Transverse colon (tissue), 4 donors: ENCODE measurements around the gene FAXC. TPM values are rescaled to one million over a fixed set of nuclear protein-coding genes. Genes with fewer than 3 reads are reported as not detected.

Experiments
- DNase-seq: peaks from one replicate; pipeline ENCODE4 v3.0.0-alpha.2; 2019
- H3K27ac ChIP-seq, 4 donors: fragments of 200-600 bp; sonication (generic); 2 replicates each; pipeline ENCODE4 v1.5.1; 2016 to 2018; ENCODE audit warnings: inconsistent platforms in 4 of 4
- H3K27me3 ChIP-seq: fragments of 200-600 bp; sonication (generic); 2 replicates; pipeline ENCODE4 v1.5.1; 2017; ENCODE audit warnings: inconsistent platforms
- H3K36me3 ChIP-seq, 4 donors: fragments of 200-600 bp; sonication (generic); 2 replicates each; pipeline ENCODE4 v1.5.1; 2017 to 2019; ENCODE audit warnings: inconsistent platforms in 4 of 4
- H3K4me1 ChIP-seq, 4 donors: fragments of 200-600 bp; sonication (generic); 2 replicates each; pipeline ENCODE4 v1.5.1; 2017 to 2020; ENCODE audit warnings: inconsistent platforms in 4 of 4
- H3K4me3 ChIP-seq, 4 donors: fragments of 200-600 bp; sonication (generic); 1 replicate in 1 of 4; 2 replicates in 3 of 4; pipeline versions ENCODE4 v1.5.1 to v1.6.1; 2017 to 2019; ENCODE audit warnings: inconsistent platforms in 4 of 4
- H3K9me3 ChIP-seq, 2 donors: fragments of 200-600 bp; sonication (generic); 2 replicates each; pipeline ENCODE4 v1.5.1; 2017 to 2019; ENCODE audit warnings: inconsistent platforms in 2 of 2
- EP300 ChIP-seq: sonication (generic); formaldehyde crosslinking; IDR thresholded peaks from one replicate; pipeline ENCODE4 v1.6.1; 2017; ENCODE audit warnings: antibody characterized with exemption, low read depth
- POLR2A ChIP-seq: fragments of 450-650 bp; IDR thresholded peaks from one replicate; pipeline ENCODE4 v1.6.1; 2016; ENCODE audit warnings: antibody characterized with exemption, mild to moderate bottlenecking, moderate library complexity
- POLR2AphosphoS5 ChIP-seq, 3 donors: sonication (generic); formaldehyde crosslinking; IDR thresholded peaks; one replicate each; pipeline ENCODE4 v1.6.1; 2016; ENCODE audit warnings: antibody characterized with exemption in 3 of 3
- WGBS, 2 donors: methylation state at CpG; one replicate each; pipeline ENCODE4 v1.1.5; 2018; ENCODE audit warnings: low coverage in 1 of 2; 5-methylcytosine and 5-hydroxymethylcytosine counted together
- in situ Hi-C, 4 donors: fragments of 200-750 bp; cut with MboI; loops; one replicate each; pipeline versions ENCODE4 v1.15.0 to v1.15.1; 2017; ENCODE audit warnings: low sequenced_read_pairs in 3 of 4, low pct_ligation_motif_present in 1 of 4, low pct_unique_long_range_greater_than_20kb in 1 of 4
- intact Hi-C: fragments of 100-400 bp; cut with DNase I; formaldehyde crosslinking; loops from one replicate; pipeline ENCODE4 v1.15.1; 2023; ENCODE audit warnings: low total_unique reads
- total RNA-seq, 4 donors: library from RNA; depleted of rRNA; stranded (reverse); fragments of >200 nt; gene quantifications; one replicate each; pipeline ENCODE4 v1.1.0, GENCODE V29; 2016
- TF ChIP-seq, protein P1 (sequence below), 5 experiments: fragments of 200-600 bp in 3 of 5; fragments of 450-650 bp in 2 of 5; sonication (generic) in 3 of 5; IDR thresholded peaks; 1 replicate in 2 of 5; 2 replicates in 3 of 5; pipeline ENCODE4 v1.5.1; 2016 to 2017; ENCODE audit warnings: antibody characterized with exemption in 5 of 5, inconsistent platforms in 3 of 5, mild to moderate bottlenecking in 2 of 5, moderate library complexity in 1 of 5

The FAXC gene
- total RNA-seq, 4 donors from 2014 or later, result 0.75 to 285 (median 7.1) TPM

DNA sequence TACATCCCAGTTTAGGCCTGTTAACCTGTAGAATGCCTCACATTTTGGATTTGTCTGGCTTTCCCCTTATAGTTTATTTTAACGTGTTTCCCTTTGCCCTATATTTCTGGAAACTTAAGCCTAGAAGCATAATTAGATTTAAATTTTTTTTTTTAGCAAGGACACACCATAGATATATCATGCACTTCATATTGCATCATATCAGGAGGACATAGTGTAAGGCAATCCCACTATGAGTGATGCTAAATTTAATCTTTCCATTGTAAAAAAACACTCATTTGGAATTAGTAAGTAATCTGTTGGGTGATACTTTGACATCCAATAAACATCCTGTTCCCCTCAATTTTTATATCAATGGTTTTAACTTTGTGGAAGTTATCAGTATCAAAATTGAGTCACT, 10.3 kb upstream of the FAXC start:
- Histone ChIP-seq H3K9me3 (no peaks in the 10 kb centered on the region), H3K4me1 (no peaks in the 10 kb centered on the region), H3K27ac (no peak overlapping the region), H3K36me3 (no peaks in the 10 kb centered on the region), H3K27me3 (no peaks in the 10 kb centered on the region), H3K4me3 (no peak overlapping the region)
- DNase-seq, result no peak
- TF ChIP-seq, protein P1, sequence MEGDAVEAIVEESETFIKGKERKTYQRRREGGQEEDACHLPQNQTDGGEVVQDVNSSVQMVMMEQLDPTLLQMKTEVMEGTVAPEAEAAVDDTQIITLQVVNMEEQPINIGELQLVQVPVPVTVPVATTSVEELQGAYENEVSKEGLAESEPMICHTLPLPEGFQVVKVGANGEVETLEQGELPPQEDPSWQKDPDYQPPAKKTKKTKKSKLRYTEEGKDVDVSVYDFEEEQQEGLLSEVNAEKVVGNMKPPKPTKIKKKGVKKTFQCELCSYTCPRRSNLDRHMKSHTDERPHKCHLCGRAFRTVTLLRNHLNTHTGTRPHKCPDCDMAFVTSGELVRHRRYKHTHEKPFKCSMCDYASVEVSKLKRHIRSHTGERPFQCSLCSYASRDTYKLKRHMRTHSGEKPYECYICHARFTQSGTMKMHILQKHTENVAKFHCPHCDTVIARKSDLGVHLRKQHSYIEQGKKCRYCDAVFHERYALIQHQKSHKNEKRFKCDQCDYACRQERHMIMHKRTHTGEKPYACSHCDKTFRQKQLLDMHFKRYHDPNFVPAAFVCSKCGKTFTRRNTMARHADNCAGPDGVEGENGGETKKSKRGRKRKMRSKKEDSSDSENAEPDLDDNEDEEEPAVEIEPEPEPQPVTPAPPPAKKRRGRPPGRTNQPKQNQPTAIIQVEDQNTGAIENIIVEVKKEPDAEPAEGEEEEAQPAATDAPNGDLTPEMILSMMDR (IDR thresholded peaks at IDR 0.05), result no peak
- TF ChIP-seq POLR2A (no peak), POLR2AphosphoS5 (IDR thresholded peaks at IDR 0.05) (no peak), EP300 (no peak)
- in situ Hi-C loops (no loop called here), intact Hi-C loops (no loop called here)
- 50 to 72% methylated on average over 1 of the region's 1 CpG for WGBS, 2 donors

DNA sequence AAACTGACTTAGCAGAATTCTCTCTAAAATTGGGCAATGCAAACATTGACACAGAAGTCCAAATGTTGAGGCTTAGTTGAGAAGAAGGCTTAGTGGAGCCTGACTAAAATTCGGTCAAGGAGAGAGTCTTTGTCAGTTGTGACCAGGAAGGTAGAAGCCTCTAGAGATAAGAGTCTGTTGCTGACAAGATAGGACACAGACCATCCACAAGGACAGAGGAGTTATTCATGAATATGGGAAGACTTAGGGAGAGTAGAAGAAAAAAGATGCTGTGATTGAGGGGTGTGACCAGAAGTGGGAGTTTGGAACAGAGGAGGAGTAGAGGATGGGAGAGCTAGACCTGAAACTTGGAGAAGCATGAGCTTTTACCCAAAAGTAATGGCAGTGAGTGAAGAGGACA, 7.2 kb upstream of the FAXC start:
- Histone ChIP-seq H3K27ac (no peak overlapping the region), H3K9me3 (no peaks in the 10 kb centered on the region), H3K4me3 (no peak overlapping the region), H3K4me1 (no peaks in the 10 kb centered on the region), H3K36me3 (no peaks in the 10 kb centered on the region), H3K27me3 (peaks cover 17% of the 10 kb centered on the region)
- TF ChIP-seq EP300, result no peak
- no peak for TF ChIP-seq POLR2AphosphoS5 (IDR thresholded peaks at IDR 0.05)
- in situ Hi-C loops, result no loop called here
- DNase-seq, result no peak
- intact Hi-C loops, result no loop called here
- WGBS, 2 donors, result 73 to 100% methylated on average over 1 of the region's 1 CpG

DNA sequence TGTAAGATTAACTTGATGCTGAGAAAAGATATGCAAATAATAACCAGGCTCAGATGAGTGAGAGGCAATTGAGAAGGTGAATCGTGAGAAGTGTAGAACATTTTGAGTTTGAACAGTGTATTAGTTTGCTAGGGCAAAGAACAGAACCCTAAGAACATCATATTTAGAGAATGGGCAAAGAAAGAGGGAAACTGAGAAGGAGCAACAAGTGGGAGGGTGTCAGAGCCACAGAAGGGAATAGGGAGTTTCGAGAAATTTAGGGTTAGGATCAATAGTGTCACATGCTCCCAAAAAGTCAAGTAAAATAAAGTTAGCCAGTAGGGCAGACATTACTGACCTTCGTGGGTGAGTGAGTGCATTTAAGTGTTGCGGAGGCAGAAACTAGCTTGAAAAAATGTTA, 5.5 kb upstream of the FAXC start:
- Histone ChIP-seq H3K36me3 (no peaks in the 10 kb centered on the region), H3K27ac (no peak overlapping the region), H3K4me1 (peaks cover 0 to 8% (median 4%) of the 10 kb centered on the region in 4 donors), H3K4me3 (no peak overlapping the region), H3K9me3 (no peaks in the 10 kb centered on the region), H3K27me3 (peaks cover 22% of the 10 kb centered on the region)
- no peak for DNase-seq
- in situ Hi-C loops, result no loop called here
- intact Hi-C loops, result no loop called here
- WGBS, 2 donors, result 49 to 77% methylated on average over 4 of the region's 4 CpGs
- TF ChIP-seq POLR2A (no peak), EP300 (no peak), POLR2AphosphoS5 (IDR thresholded peaks at IDR 0.05) (no peak)
- TF ChIP-seq, protein P1 (IDR thresholded peaks at IDR 0.05), result no peak

DNA sequence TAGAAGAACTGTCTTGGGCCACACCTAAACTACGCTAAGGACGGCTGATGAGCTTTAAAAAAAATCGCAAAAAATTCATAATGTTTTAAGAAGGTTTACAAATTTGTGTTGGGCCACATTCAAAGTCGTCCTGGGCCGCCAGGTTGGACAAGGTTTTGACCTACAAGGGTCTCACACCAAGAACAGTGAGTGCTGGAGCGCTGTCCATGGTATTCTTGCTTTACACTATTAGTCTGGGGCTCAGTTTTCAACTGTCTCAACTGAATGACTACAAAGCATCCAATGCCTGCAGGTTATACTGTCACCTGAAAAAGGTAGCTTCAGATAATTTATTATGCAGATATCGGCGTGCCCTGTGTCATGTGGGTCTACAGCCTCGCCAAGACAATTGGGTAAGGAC, 3.7 kb upstream of the FAXC start:
- Histone ChIP-seq H3K4me1 (peaks cover 0 to 13% (median 4%) of the 10 kb centered on the region in 4 donors), H3K27me3 (peaks cover 36% of the 10 kb centered on the region), H3K36me3 (no peaks in the 10 kb centered on the region), H3K4me3 (no peak overlapping the region), H3K27ac (no peak overlapping the region), H3K9me3 (no peaks in the 10 kb centered on the region)
- WGBS, 2 donors, result 83 to 85% methylated on average over 8 to 9 of the region's 9 CpGs
- TF ChIP-seq POLR2AphosphoS5 (IDR thresholded peaks at IDR 0.05) (no peak), POLR2A (no peak), EP300 (no peak)
- TF ChIP-seq, protein P1 (IDR thresholded peaks at IDR 0.05), result no peak
- no peak for DNase-seq
- in situ Hi-C loops (no loop called here), intact Hi-C loops (no loop called here)

DNA sequence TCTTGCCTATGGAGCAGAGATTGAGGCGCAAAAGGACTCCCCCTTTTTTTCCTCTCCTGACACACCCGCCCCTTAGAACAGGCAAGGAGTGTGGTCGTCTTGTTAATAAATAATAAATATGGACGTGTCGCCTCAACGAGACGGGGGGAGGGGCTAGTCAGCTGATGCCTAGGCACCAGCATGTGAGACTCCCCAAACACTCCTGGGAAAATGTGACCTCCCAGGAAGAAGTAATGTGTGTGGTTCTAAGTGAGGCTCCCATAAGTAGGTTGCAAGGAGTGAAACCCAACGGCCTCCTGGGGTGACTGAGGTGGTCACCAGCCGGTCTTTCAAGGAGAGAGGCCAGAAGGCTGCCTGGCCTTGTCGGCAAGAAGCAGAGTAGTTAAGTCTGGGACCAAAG, 1.1 kb upstream of the FAXC start:
- no peak for TF ChIP-seq POLR2A
- no peak for TF ChIP-seq EP300
- TF ChIP-seq, protein P1 (IDR thresholded peaks at IDR 0.05), result no peak
- no peak for TF ChIP-seq POLR2AphosphoS5 (IDR thresholded peaks at IDR 0.05)
- DNase-seq, result no peak

More for the DNA sequence above, 1.1 kb upstream of the FAXC start:
- Histone ChIP-seq H3K27ac (peak overlapping the region in 1 of 4 donors; percentile 78), H3K9me3 (no peaks in the 10 kb centered on the region), H3K4me3 (peak overlapping the region in 2 of 4 donors; percentile 55 to 68), H3K27me3 (peaks cover 36% of the 10 kb centered on the region), H3K4me1 (peaks cover 0 to 13% (median 4%) of the 10 kb centered on the region in 4 donors), H3K36me3 (no peaks in the 10 kb centered on the region)
- in situ Hi-C loops, result no loop called here
- 7 to 31% methylated on average over 7 to 10 of the region's 10 CpGs for WGBS, 2 donors
- intact Hi-C loops, result no loop called here
